ENCODE measurements around the gene TTC7B. TPM values are rescaled to one million over a fixed set of nuclear protein-coding genes. Genes with fewer than 3 reads are reported as not detected.

TTC7B gene
- total and polyA plus RNA-seq, 2 experiments from 2014 or later: 7.9 to 28.6 TPM

GRCh38 chr14:90715495-90715894, 100.7 kb downstream of the TTC7B start (continued):
- no peak for TF ChIP-seq ZNF462 (CRISPR knock-in tag; IDR thresholded peaks at IDR 0.05)
- no peak for TF ChIP-seq ETS1 (IDR thresholded peaks at IDR 0.05)
- TF ChIP-seq ZNF114 (CRISPR knock-in tag; IDR thresholded peaks at IDR 0.05): no peak
- TF ChIP-seq EZH2 (IDR thresholded peaks at IDR 0.05; ENCODE audit: low read depth, unreplicated experiment): no peak
- TF ChIP-seq POLR2AphosphoS5 (IDR thresholded peaks at IDR 0.05; ENCODE audit: low read depth): no peak
- no peak for TF ChIP-seq NANOG (IDR thresholded peaks at IDR 0.05; ENCODE audit: borderline replicate concordance)
- TF ChIP-seq CTCF (conservative IDR thresholded peaks at IDR 0.05; ENCODE audit: low read depth in 2 of 2): no peak
- no peak for TF ChIP-seq CREB1 (CRISPR knock-in tag; IDR thresholded peaks at IDR 0.05; ENCODE audit: low read depth)

Measured in GM23338 (cell line).